Upper lobe of left lung (tissue), 4 donors: ENCODE results near the gene KRT35.

ENCODE experiments used
- CTCF ChIP-seq, 6 experiments: fragments of 450-650 bp in 4 of 6; fragments of 200-600 bp in 2 of 6; sonication (generic) in 2 of 6; IDR thresholded peaks; one replicate each; pipeline ENCODE4 v1.5.1; 2016 to 2019; ENCODE audit warnings: antibody characterized with exemption in 6 of 6
- EP300 ChIP-seq, 4 donors: sonication (generic); formaldehyde crosslinking; IDR thresholded peaks; one replicate each; pipeline ENCODE4 v1.5.1; 2017; ENCODE audit warnings: antibody characterized with exemption in 4 of 4, control low read depth in 2 of 4
- POLR2A ChIP-seq, 4 donors: fragments of 450-650 bp; IDR thresholded peaks; one replicate each; pipeline ENCODE4 v1.5.1; 2016 to 2017; ENCODE audit warnings: antibody characterized with exemption in 4 of 4, mild to moderate bottlenecking in 2 of 4
- POLR2AphosphoS5 ChIP-seq, 2 donors: sonication (generic); formaldehyde crosslinking; IDR thresholded peaks; one replicate each; pipeline ENCODE4 v1.5.1; 2017; ENCODE audit warnings: antibody characterized with exemption in 2 of 2

GRCh38 chr17:41480136-41480535 lies 815 bp downstream of the KRT35 start:
- TF ChIP-seq CTCF (IDR thresholded peaks at IDR 0.05) (no peak), POLR2A (IDR thresholded peaks at IDR 0.05) (no peak), POLR2AphosphoS5 (IDR thresholded peaks at IDR 0.05) (no peak), EP300 (IDR thresholded peaks at IDR 0.05) (no peak)
